22Rv1 (cell line): ENCODE measurements around the gene PIAS1.

ENCODE experiments used
- H3K27ac ChIP-seq: fragments of 450-650 bp; 2 replicates; pipeline ENCODE4 v1.5.1; 2017
- CTCF ChIP-seq: fragments of 450-650 bp; IDR thresholded peaks from 2 replicates; pipeline ENCODE4 v1.5.1; 2017; ENCODE audit warnings: mild to moderate bottlenecking
- ZFX ChIP-seq: fragments of 450-650 bp; IDR thresholded peaks from 2 replicates; pipeline ENCODE4 v1.6.1; 2017; ENCODE audit warnings: antibody characterized with exemption, borderline replicate concordance

PIAS1 gene

DNA sequence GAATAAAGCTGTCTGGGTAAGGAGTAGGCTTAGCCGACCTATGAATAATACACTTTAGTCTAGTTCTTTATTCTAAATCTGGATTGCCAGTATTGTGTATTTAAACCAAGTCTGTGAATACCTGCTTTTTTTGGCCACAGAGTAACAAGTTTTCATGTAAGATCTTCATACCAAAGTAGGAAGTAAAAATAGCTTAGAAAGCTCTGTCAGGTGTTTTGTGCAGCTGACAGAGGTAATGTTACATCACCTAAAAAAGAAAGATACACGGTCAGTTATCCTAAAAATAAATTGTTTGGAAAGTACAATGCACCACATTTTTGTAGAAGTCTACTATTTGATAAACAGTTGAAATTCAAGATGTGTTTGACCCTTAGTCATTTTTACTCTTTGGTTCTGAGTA lies 134.5 kb downstream of the PIAS1 start:
- TF ChIP-seq ZFX (no peak), CTCF (no peak)
- no peak overlapping the region for H3K27ac ChIP-seq

DNA sequence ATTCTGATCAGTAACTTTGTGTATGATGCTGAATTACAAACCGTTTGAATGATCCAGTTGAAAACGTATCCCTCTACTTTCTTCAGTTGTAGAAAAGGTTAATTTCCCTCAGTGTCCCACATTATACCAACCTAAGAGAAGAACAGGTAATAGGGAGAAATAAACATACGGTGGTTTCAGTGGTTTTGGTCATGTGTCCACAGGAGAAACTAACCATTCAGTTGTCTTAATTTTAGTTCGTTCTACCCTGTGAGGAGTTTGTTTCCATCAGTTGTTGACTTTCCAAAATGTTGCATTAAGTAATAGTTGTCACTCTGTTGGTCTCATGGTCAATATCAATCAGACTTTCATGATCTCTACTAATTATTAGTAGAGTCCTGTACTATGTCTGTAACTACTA lies 135.9 kb downstream of the PIAS1 start:
- TF ChIP-seq ZFX = no peak
- H3K27ac ChIP-seq = no peak overlapping the region

DNA sequence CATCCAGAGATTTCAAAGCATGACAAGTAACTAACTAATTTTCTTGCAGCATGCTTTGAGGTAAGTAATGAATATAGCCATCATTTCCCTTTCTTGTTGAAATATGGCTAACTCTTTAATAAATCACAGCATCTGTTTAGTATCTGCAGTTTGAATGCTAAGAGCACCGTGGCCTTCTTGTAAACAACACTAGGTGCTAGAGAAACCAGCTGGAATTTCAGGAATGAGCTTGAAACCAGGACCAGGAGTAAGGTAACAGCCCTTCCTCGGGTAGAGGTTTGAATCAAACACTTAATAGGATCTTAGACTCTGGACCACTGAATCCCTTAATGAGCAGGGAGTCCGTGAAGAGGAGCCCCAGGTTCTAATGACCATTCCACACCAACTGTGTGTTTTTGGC lies 137.4 kb downstream of the PIAS1 start:
- H3K27ac ChIP-seq = no peak overlapping the region; the same call in 1 of the 2 replicates
- TF ChIP-seq ZFX = no peak
- TF ChIP-seq CTCF = no peak

DNA sequence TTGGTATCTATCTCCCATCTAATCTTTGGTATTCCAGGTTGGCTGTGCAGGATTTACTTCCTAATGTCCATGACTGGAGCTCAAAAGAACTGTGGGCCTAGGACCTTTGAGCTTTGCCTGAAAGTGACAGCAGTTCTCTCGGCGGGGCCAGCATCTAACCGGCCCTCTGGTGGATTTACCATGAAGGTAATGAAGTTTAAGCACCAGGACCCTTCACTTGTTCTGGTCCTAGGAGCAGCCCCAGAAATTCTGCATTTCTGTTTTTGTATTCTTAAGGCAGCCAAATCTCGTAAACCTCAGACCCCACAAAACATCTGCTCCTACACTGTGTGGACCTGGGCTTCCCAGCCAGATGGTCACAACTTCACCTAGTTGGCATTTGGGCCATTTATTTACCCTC lies 138.0 kb downstream of the PIAS1 start:
- H3K27ac ChIP-seq = no peak overlapping the region; the same call in 1 of the 2 replicates
- no peak for TF ChIP-seq CTCF
- TF ChIP-seq ZFX = no peak

- TF ChIP-seq ZFX (no peak), CTCF (no peak)
- no peak overlapping the region for H3K27ac ChIP-seq
These were observed 138.8 kb downstream of the PIAS1 start for GRCh38 chr15:68192804-68193486.

GRCh38 chr15:68195336-68196112 lies 141.4 kb downstream of the PIAS1 start:
- 0 out of 2 replicates have a peak overlapping the region, but pooled peaks have one; percentile 5 for H3K27ac ChIP-seq
- TF ChIP-seq CTCF = peak; percentile 18; the same call in 1 of the 2 replicates
- no peak for TF ChIP-seq ZFX

DNA sequence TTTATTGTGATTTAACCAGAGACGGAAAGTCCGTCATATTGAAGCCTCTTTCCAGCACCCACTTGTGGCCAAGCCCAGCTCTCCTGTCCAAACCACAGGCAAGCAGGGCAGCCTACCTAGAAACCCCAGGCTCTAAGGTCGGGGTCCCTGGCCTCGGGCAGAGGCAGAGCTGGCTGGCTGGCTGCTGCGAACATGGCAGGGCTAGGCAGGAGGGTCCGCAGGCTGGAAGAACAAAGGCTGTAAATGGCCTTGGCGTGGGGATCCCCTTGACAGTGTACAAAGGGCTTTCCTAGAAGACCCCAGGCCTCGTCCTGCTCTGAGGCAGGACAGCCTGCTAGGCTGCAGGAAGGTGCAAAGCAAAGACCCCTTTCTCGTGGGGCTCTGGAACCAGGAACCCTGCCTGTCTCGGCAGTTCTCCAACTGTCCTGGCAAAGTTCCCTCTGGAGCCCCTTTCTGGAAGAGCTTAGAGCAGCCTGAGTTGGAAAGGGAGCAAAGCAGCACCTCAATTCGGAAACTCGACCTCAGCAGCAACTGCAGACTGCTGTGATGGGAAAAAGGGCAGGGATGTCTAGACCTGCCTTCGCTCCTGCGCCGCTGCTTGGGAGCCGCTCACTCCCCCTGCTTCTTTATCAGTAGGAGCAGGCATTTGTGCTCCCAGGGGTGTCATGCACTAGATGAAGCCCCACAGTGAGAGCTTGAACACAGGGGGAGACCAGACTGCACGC lies 142.5 kb downstream of the PIAS1 start:
- TF ChIP-seq ZFX = no peak
- no peak for TF ChIP-seq CTCF
- H3K27ac ChIP-seq = no peak overlapping the region
